GM21360 (cell line): Measurements from ENCODE around the gene PDGFRB.

Experiments
- ATAC-seq: cut with Tn5 transposase; IDR thresholded peaks from one replicate; pipeline ENCODE4 v1.9.1; 2021; ENCODE audit warnings: mild to moderate bottlenecking, moderate library complexity; ENCODE audit not compliant: unreplicated experiment

Gene PDGFRB

GRCh38 chr5:150147670-150148069, 8.0 kb downstream of the PDGFRB start:
- no peak for ATAC-seq

GRCh38 chr5:150146862-150147601, 8.6 kb downstream of the PDGFRB start:
- no peak for ATAC-seq

- ATAC-seq: no peak
Observed at GRCh38 chr5:150146235-150146634, 9.4 kb downstream of the PDGFRB start.

GRCh38 chr5:150144879-150145278, 10.8 kb downstream of the PDGFRB start:
- ATAC-seq: no peak

- no peak for ATAC-seq
Observed at GRCh38 chr5:150144246-150144801, 11.3 kb downstream of the PDGFRB start.

- no peak for ATAC-seq
Observed at GRCh38 chr5:150143350-150144245, 12.0 kb downstream of the PDGFRB start.

- ATAC-seq: no peak
Observed at GRCh38 chr5:150142959-150143349, 12.7 kb downstream of the PDGFRB start.

- ATAC-seq: no peak
Observed at GRCh38 chr5:150142185-150142958, 13.3 kb downstream of the PDGFRB start.

GRCh38 chr5:150141544-150142184, 14.0 kb downstream of the PDGFRB start:
- ATAC-seq: no peak

- ATAC-seq: no peak
Observed at GRCh38 chr5:150140830-150141229, 14.8 kb downstream of the PDGFRB start.

- ATAC-seq: no peak
Observed at GRCh38 chr5:150139334-150139733, 16.3 kb downstream of the PDGFRB start.

GRCh38 chr5:150138551-150139265, 16.9 kb downstream of the PDGFRB start:
- ATAC-seq: no peak

GRCh38 chr5:150137997-150138396, 17.6 kb downstream of the PDGFRB start:
- no peak for ATAC-seq

GRCh38 chr5:150137168-150137957, 18.3 kb downstream of the PDGFRB start:
- no peak for ATAC-seq

GRCh38 chr5:150136305-150137167, 19.1 kb downstream of the PDGFRB start:
- ATAC-seq: no peak

- ATAC-seq: no peak
Observed at GRCh38 chr5:150135557-150136304, 19.9 kb downstream of the PDGFRB start.

GRCh38 chr5:150134198-150134588, 21.5 kb downstream of the PDGFRB start:
- ATAC-seq: no peak
